IMR-90 (cell line): ENCODE measurements around the gene CCDC71. TPM values are rescaled to one million over a fixed set of nuclear protein-coding genes. Genes with fewer than 3 reads are reported as not detected.

Source experiments
- ATAC-seq: fragments of 200-7000 bp; cut with Tn5 transposase; 2 replicates; pipeline ENCODE4 v1.9.1; 2020; ENCODE audit warnings: low read depth, mild to moderate bottlenecking, moderate library complexity
- BruUV-seq: library from RNA; stranded (reverse); fragments of 400-500 nt; replicated peaks from 2 replicates; lab custom pipeline; 2021; lab: Mats Ljungman, UMichigan
- CTCF ChIA-PET: fragments of 300-600 bp; formaldehyde crosslinking; extraction: SDS; loops from one replicate; lab custom pipeline; 2021; ENCODE audit warnings: antibody characterized with exemption; lab: Yijun Ruan, JAX
- POLR2A ChIA-PET: fragments of 300-600 bp; sonication (Branson Sonifier 250); formaldehyde crosslinking; loops from one replicate; lab custom pipeline; 2022; ENCODE audit warnings: antibody characterized with exemption; ENCODE audit not compliant: unreplicated experiment; lab: Charles Lee
- DNase-seq: peaks from one replicate; pipeline ENCODE4 v3.0.0; 2013
- H2AFZ ChIP-seq: replicated peaks from 2 replicates; pipeline ENCODE3; 2013; ENCODE audit warnings: low read length, mild to moderate bottlenecking; ENCODE audit not compliant: poor library complexity
- H2AK5ac ChIP-seq: 2 replicates; pipeline ENCODE4 v1.6.1; 2013; ENCODE audit warnings: low read depth, low read length, inconsistent platforms
- H2AK9ac ChIP-seq: replicated peaks from 2 replicates; pipeline ENCODE3; 2013; ENCODE audit warnings: mild to moderate bottlenecking, low read depth, low read length, moderate library complexity; ENCODE audit not compliant: poor library complexity
- H2BK120ac ChIP-seq: 2 replicates; pipeline ENCODE4 v1.6.1; 2013; ENCODE audit warnings: low read depth, low read length, inconsistent platforms
- H2BK15ac ChIP-seq: 3 replicates; pipeline ENCODE4 v1.6.1; 2013; ENCODE audit warnings: low read depth, low read length, inconsistent platforms
- H2BK20ac ChIP-seq: 2 replicates; pipeline ENCODE4 v1.6.1; 2013; ENCODE audit warnings: low read depth, mild to moderate bottlenecking, inconsistent platforms, low read length, moderate library complexity
- H2BK5ac ChIP-seq: 2 replicates; pipeline ENCODE4 v1.6.1; 2013; ENCODE audit warnings: mild to moderate bottlenecking, low read depth, low read length, inconsistent platforms; ENCODE audit not compliant: poor library complexity, severe bottlenecking
- H3K14ac ChIP-seq: replicated peaks from 2 replicates; pipeline ENCODE4 v1.6.1; 2013; ENCODE audit warnings: low read depth, low read length, inconsistent platforms
- H3K18ac ChIP-seq: 2 replicates; pipeline ENCODE4 v1.6.1; 2013; ENCODE audit warnings: low read depth, low read length, control low read depth
- H3K23ac ChIP-seq: 2 replicates; pipeline ENCODE4 v1.6.1; 2013; ENCODE audit warnings: low read depth, low read length, inconsistent platforms
- H3K27ac ChIP-seq: 2 replicates; pipeline ENCODE4 v1.5.1; 2013; ENCODE audit warnings: mild to moderate bottlenecking, control low read depth, low read length; ENCODE audit not compliant: insufficient read depth
- H3K27me3 ChIP-seq: 2 replicates; pipeline ENCODE4 v1.6.1; 2013; ENCODE audit warnings: low read length; ENCODE audit not compliant: control insufficient read depth, insufficient read depth
- H3K36me3 ChIP-seq: 2 replicates; pipeline ENCODE4 v1.6.1; 2013; ENCODE audit warnings: low read length, mixed read lengths; ENCODE audit not compliant: control insufficient read depth, insufficient read depth
- H3K4ac ChIP-seq: 2 replicates; pipeline ENCODE4 v1.6.1; 2013; ENCODE audit warnings: low read depth, low read length, inconsistent platforms
- H3K4me1 ChIP-seq: 2 replicates; pipeline ENCODE4 v1.6.1; 2013; ENCODE audit warnings: low read length, mixed read lengths; ENCODE audit not compliant: control insufficient read depth, insufficient read depth
- H3K4me2 ChIP-seq: 2 replicates; pipeline ENCODE4 v1.6.1; 2013; ENCODE audit warnings: low read depth, mild to moderate bottlenecking, control low read depth, low read length, moderate library complexity
- H3K4me3 ChIP-seq: 2 replicates; pipeline ENCODE4 v1.5.1; 2013; ENCODE audit warnings: low read depth, mild to moderate bottlenecking, control low read depth, low read length, moderate library complexity; ENCODE audit not compliant: insufficient read depth
- H3K56ac ChIP-seq: 2 replicates; pipeline ENCODE4 v1.6.1; 2013; ENCODE audit warnings: low read length, inconsistent platforms; ENCODE audit not compliant: insufficient read depth; ENCODE audit errors: extremely low read depth
- H3K79me1 ChIP-seq, 2 experiments: 2 replicates each; pipeline ENCODE4 v1.6.1; 2013; ENCODE audit warnings: low read length in 2 of 2, inconsistent platforms in 1 of 2, low read depth in 1 of 2
- H3K9ac ChIP-seq: 2 replicates; pipeline ENCODE4 v1.6.1; 2013; ENCODE audit warnings: low read depth, low read length, control low read depth
- H3K9me1 ChIP-seq: 2 replicates; pipeline ENCODE4 v1.6.1; 2013; ENCODE audit warnings: low read length, inconsistent platforms; ENCODE audit not compliant: insufficient read depth
- H3K9me3 ChIP-seq: 2 replicates; pipeline ENCODE4 v1.6.1; 2013; ENCODE audit warnings: low read length; ENCODE audit not compliant: control insufficient read depth, insufficient read depth
- H4K20me1 ChIP-seq: 2 replicates; pipeline ENCODE4 v1.6.1; 2013; ENCODE audit warnings: low read length, inconsistent platforms; ENCODE audit not compliant: insufficient read depth
- H4K5ac ChIP-seq: 2 replicates; pipeline ENCODE4 v1.6.1; 2013; ENCODE audit warnings: mild to moderate bottlenecking, low read depth, low read length, control low read depth
- H4K8ac ChIP-seq, 2 experiments: 2 replicates each; pipeline ENCODE4 v1.6.1; 2013; ENCODE audit warnings: low read depth in 2 of 2, low read length in 2 of 2, control low read depth in 1 of 2, inconsistent platforms in 1 of 2
- H4K91ac ChIP-seq: 2 replicates; pipeline ENCODE4 v1.6.1; 2013; ENCODE audit warnings: low read depth, low read length, inconsistent platforms; ENCODE audit not compliant: insufficient read depth
- CTCF ChIP-seq: conservative IDR thresholded peaks from 2 replicates; pipeline ENCODE4 v1.5.1; 2012; ENCODE audit warnings: mild to moderate bottlenecking, low read depth, low read length, improper control_type of control experiment
- ELK1 ChIP-seq: fragments of 150-350 bp; IDR thresholded peaks from 2 replicates; pipeline ENCODE4 v1.6.1; 2016; ENCODE audit warnings: low read depth, mild to moderate bottlenecking, low read length, moderate library complexity, borderline replicate concordance
- FOS ChIP-seq: fragments of 150-350 bp; IDR thresholded peaks from 2 replicates; pipeline ENCODE4 v1.6.1; 2016; ENCODE audit warnings: low read depth, low read length
- MXI1 ChIP-seq: IDR thresholded peaks from 2 replicates; pipeline ENCODE4 v1.6.1; 2012; ENCODE audit warnings: low read depth, mild to moderate bottlenecking, low read length, moderate library complexity, borderline replicate concordance
- NFE2L2 ChIP-seq: fragments of 150-350 bp; IDR thresholded peaks from 2 replicates; pipeline ENCODE4 v1.6.1; 2016; ENCODE audit warnings: low read depth, mild to moderate bottlenecking, low read length
- RCOR1 ChIP-seq: IDR thresholded peaks from 2 replicates; pipeline ENCODE4 v1.6.1; 2012; ENCODE audit warnings: mild to moderate bottlenecking, low read length, improper control_type of control experiment; ENCODE audit not compliant: insufficient replicate concordance
- RFX5 ChIP-seq: IDR thresholded peaks from 2 replicates; pipeline ENCODE4 v1.8.0; 2012; ENCODE audit warnings: low read depth, mild to moderate bottlenecking, low read length, moderate library complexity
- SMC3 ChIP-seq: fragments of 150-350 bp; IDR thresholded peaks from 2 replicates; pipeline ENCODE4 v1.6.1; 2016; ENCODE audit warnings: low read depth, mild to moderate bottlenecking, antibody characterized with exemption, low read length, moderate library complexity
- WGBS, 2 experiments: methylation state at CpG; one replicate each; pipeline versions ENCODE4 v1.1.5 to v1.1.7; 2013; ENCODE audit warnings: missing lambda C conversion rate in 2 of 2; ENCODE audit not compliant: insufficient read length in 1 of 2; ENCODE audit errors: extremely low coverage in 2 of 2; 5-methylcytosine and 5-hydroxymethylcytosine counted together
- dilution Hi-C: fragments of 300-500 bp; cut with HindIII; formaldehyde crosslinking; loops from one replicate; pipeline ENCODE4 v1.14.3; 2018; ENCODE audit warnings: low sequenced_read_pairs; ENCODE audit not compliant: unreplicated experiment
- in situ Hi-C: fragments of 300-500 bp; cut with MboI; formaldehyde crosslinking; loops from 3 replicates; pipeline ENCODE4 v1.14.3; 2019; ENCODE audit warnings: low sequenced_read_pairs, inconsistent platforms, mixed read lengths
- intact Hi-C: fragments of 100-400 bp; cut with micrococcal nuclease; formaldehyde crosslinking; loops from 2 replicates; pipeline ENCODE4 v1.10.0; 2022
- polyA plus RNA-seq, 3 experiments: library from polyadenylated mRNA; depleted of rRNA; stranded (reverse); fragments of >200 nt; gene quantifications; 2 replicates each; pipeline ENCODE4 v1.2.3, GENCODE V29; 2012; ENCODE audit warnings: low replicate concordance in 1 of 3
- total RNA-seq: library from RNA; depleted of rRNA; stranded (reverse); fragments of >200 nt; gene quantifications from 2 replicates; pipeline ENCODE4 v1.2.3, GENCODE V29; 2012

Gene CCDC71
- total and polyA plus RNA-seq, 2 of the 4 experiments (the other 2 are of a cell fraction) = 29.4 to 35.9 TPM

- no peak for TF ChIP-seq ELK1
These were observed 33.2 kb upstream of the CCDC71 start (continued) for GRCh38 chr3:49199239-49199899.

GRCh38 chr3:49198611-49199230 lies 32.6 kb upstream of the CCDC71 start:
- Histone ChIP-seq H3K79me1 (no peaks in the 10 kb centered on the region), H2AFZ (peak overlapping the region; percentile 90), H3K9ac (no peak overlapping the region), H3K14ac (no peak overlapping the region), H3K9me3 (no peaks in the 10 kb centered on the region), H2BK5ac (peak overlapping the region; percentile 48), H3K56ac (no peak overlapping the region; the same call in 1 of the 2 replicates), H3K4me3 (no peak overlapping the region), H4K5ac (no peak overlapping the region), H3K27ac (peak overlapping the region; percentile 21; the same call in 1 of the 2 replicates), H3K18ac (no peak overlapping the region), H2BK20ac (no peak overlapping the region), H2AK5ac (peak overlapping the region; percentile 39; the same call in 1 of the 2 replicates), H3K36me3 (no peaks in the 10 kb centered on the region), H2BK15ac (no peak overlapping the region), H3K4me2 (no peak overlapping the region), H2BK120ac (0 out of 2 replicates have a peak overlapping the region, but pooled peaks have one; percentile 4), H4K8ac (peak overlapping the region in 1 of 2 experiments; percentile 74; a peak in 3 of 4 replicates), H4K20me1 (no peaks in the 10 kb centered on the region), H3K23ac (no peak overlapping the region), H4K91ac (peak overlapping the region; percentile 12; the same call in 1 of the 2 replicates), H3K4me1 (no peaks in the 10 kb centered on the region), H2AK9ac (no peak overlapping the region), H3K27me3 (peaks cover 1% of the 10 kb centered on the region; the same call in 1 of the 2 replicates), H3K9me1 (no peaks in the 10 kb centered on the region), H3K4ac (peak overlapping the region; percentile 75)
- CTCF ChIA-PET = no interaction called here
- no peak for DNase-seq
- dilution Hi-C loops (no loop called here), in situ Hi-C loops (no loop called here), intact Hi-C loops (no loop called here)
- WGBS, 2 experiments = 82% methylated on average over 17 of the region's 24 CpGs; no CpG with 5 or more reads in 1 of the 2 experiments
- BruUV-seq = no TSS peak
- ATAC-seq = no peak
- POLR2A ChIA-PET = no interaction called here
- no peak for TF ChIP-seq NFE2L2
- TF ChIP-seq ELK1 = no peak
- TF ChIP-seq MXI1 = no peak
- no peak for TF ChIP-seq RFX5
- no peak for TF ChIP-seq CTCF
- TF ChIP-seq FOS = no peak
- no peak for TF ChIP-seq SMC3
- TF ChIP-seq RCOR1 = no peak
